ENCODE measurements around the gene TERC.
"Not testable (repeated sequence)": the region's sequence is repeated elsewhere in the genome, so short reads cannot be mapped to it uniquely, and the experiment has no call there.

TERC gene

DNA sequence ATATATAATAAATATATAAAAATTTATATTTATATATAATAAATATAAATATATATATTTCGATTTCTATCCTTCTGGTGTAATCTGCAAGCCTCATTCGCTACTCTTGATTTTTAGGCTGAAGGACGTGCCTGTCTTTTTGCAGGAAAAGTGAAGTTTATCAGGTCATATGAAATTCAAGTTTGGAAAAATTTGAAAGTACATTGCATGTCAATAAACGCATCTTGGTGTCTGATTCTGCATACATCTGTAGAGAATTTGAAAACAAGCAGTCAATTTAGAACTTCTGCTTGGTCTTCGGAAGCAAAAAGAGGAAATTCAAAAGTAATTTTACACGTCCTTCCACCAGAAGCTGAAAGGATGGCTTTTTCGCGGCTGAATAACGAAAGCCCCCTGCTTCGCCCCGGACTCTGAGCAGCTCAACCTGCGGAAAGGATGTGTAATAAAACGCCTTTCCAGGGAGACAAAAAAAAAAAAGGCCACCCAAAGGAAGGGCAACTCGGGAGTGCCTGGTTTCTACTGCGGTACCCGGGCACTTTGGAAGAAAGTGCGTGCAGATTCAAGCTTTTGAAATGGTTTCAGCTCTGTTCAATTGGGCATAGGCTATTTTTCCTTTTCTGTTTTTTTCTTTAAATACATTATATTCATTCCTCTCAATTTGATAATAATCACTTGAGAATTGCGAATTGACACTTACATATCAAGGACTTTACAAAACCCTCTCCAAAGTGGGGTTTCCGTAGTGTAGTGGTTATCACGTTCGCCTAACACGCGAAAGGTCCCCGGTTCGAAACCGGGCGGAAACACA is 6.8 kb upstream of the TERC start:
- peak; percentile 90 for DNase-seq

- peak; percentile 52 for DNase-seq
Observed at GRCh38 chr3:169769287-169770181, 4.7 kb upstream of the TERC start, which contains the start of gene ACTRT3. Gene ACTRT3, minus strand, starts transcription at chr3:169769561. Its CDS starts 41 bp downstream, at chr3:169769520.

DNA sequence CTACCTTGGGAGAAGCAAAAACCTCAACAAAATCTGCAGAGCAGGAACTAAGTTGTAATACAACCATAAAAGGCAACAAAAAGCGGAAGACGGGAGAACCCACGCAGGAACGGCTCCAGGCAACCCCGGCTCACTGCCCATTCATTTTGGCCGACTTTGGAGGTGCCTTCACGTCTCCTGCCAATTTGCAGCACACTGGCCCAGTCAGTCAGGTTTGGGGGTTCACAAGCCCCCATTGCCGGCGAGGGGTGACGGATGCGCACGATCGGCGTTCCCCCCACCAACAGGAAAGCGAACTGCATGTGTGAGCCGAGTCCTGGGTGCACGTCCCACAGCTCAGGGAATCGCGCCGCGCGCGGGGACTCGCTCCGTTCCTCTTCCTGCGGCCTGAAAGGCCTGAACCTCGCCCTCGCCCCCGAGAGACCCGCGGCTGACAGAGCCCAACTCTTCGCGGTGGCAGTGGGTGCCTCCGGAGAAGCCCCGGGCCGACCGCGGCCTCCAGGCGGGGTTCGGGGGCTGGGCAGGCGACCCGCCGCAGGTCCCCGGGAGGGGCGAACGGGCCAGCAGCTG is 463 bp downstream of the TERC start:
- DNase-seq = peak; percentile 62

GRCh38 chr3:169760479-169760878 is 4.4 kb downstream of the TERC start:
- DNase-seq = no peak

DNA sequence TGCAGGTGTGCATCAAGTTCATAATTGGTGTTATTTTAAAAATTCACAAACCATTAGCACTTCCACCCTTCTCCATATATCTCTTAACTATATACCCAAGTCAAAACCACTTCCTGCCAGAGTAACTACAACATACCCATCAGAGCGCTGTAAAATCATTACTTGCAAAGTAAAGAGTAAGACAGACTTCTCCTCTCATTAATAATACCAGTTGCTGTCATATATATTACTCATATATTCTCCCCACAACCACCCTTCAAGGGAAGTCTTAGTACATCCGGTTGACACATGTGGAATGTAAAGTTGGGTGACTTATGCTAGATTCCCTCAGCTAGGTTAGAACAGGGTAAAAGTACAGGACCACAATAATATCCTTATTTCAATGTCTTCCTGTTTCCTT is 5.6 kb downstream of the TERC start:
- no peak for DNase-seq

DNA sequence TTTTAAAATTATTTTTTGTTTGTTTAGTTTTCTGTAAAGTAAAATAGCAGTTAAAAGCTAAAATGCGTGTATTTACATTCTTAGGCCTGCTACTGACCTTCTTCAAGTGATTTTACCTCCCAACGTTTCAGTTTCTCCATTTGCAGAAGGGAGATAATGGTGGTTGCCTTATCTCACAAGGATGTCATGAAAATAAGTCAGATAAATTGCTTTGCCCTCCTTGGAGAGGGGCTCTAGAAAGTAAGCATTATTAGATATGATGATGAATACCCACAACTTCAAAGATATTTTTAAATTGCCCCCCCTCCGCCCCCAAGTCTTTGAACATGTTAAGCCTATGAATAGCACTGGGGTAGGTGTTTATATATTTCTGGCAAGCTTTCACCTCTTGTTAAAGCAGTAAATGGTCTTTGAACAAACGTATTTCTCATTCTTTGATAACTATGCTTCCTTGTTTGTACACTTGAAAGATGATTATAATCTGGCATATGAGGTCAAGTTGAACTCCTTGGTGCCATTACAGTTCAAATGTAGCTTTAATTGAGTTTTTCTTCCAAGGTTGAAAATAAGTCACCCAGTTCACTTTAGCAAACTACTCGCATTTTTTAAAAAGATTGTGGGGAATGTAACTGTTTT is 6.4 kb downstream of the TERC start:
- no peak for DNase-seq

- DNase-seq = no peak
Observed at GRCh38 chr3:169755488-169755887, 9.4 kb downstream of the TERC start.

DNA sequence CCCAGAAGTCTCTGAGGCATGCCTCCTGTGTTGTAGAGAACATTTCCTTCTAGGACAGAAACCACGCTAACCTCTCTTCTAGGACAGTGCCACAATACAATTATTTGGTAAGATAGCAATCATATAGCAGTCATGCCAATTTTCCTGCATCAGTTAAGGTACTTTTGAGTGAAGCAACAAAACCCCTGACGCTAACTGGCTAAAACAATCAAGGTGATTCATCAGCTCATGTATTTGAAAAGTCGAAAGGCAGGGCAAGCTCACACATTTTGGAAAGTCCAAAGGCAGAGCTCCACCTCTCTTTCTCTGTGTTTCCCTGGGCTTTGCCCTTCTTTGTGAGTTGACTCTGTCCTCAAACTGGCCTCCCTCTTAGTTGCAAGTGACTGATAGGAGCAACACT is 10.1 kb downstream of the TERC start:
- DNase-seq = no peak

DNA sequence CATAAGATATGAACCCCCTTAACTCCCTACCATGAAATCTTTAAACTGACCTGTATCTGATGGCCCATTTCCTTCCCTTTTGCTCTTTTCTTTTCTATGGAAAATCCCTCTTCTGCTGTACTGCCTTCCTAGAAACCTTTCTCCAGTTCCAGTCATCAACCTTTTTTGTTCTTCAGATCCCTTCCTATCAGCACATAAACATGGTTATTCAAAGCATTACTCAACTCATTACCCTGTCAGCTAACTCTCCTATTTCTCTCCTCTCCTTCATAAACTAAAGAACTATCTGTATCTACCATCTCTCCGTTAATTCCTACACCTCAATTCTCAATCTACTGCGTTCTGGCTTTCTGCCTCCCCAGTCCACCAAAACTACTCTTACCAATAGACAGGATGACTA is 13.0 kb downstream of the TERC start:
- no peak for DNase-seq

DNA sequence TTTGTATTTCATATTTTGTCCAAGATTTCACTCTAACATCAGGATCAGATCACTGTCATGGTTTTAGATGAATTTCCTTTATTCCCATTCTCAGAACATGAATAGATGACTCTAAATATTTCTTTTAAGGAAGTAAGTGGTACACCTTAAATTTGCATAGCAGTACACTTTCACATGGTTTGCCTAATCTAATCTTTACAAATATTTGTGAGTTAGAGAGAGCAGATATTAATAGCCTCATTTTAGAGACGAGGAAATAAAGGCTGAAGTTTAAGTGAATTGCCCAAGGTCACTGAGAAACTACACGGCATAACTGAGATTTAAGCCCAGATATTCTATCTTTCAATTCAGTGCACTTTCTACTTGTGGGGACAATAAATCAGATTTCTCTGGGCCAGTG is 14.2 kb downstream of the TERC start:
- no peak for DNase-seq

DNA sequence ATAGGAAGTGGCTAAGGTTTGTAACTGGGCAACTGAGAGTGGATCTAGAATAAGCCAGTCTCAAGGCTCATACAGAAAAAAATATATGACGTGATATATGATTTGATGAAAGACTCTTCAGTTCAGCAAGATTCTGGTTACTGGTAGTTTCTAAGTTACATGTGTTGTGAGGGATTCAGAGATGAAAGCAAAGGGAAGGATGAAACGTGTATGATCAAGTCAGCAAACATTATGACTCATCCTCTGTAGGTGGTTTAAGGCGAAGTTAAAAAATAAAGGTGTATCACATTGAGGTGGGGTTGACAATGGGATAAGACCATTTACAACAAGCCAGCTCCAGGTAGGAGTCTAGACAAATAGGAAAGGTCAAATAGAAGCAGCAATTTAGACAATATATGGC is 16.2 kb downstream of the TERC start:
- DNase-seq = no peak

DNA sequence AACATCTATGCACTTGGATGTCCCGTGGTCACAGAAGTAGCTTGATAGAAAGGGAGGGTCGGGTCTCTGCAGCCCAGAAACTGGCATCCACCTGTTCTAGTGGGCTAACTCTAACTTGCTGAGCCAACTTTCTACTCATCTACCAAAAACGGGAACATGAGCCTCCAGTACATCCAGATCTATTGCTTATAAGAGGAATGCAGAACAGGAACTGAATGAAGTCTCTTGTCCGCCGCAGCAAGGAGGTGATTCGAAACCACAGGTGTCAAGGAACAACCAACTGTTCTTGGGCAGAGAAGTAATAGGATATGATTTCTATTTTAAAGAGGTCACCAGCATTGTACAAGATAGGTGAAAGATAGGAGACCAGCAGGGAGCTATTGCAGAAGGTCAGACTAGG is 17.9 kb downstream of the TERC start:
- DNase-seq = no peak

- peak; percentile 27 for DNase-seq
Observed at GRCh38 chr3:169744366-169745054, 20.4 kb downstream of the TERC start.

- DNase-seq = no peak
Observed at GRCh38 chr3:169739067-169739466, 25.8 kb downstream of the TERC start.

GRCh38 chr3:169731857-169732256 is 33.0 kb downstream of the TERC start:
- not testable (repeated sequence) for DNase-seq

GRCh38 chr3:169722724-169723123 is 42.1 kb downstream of the TERC start:
- no peak for DNase-seq

DNA sequence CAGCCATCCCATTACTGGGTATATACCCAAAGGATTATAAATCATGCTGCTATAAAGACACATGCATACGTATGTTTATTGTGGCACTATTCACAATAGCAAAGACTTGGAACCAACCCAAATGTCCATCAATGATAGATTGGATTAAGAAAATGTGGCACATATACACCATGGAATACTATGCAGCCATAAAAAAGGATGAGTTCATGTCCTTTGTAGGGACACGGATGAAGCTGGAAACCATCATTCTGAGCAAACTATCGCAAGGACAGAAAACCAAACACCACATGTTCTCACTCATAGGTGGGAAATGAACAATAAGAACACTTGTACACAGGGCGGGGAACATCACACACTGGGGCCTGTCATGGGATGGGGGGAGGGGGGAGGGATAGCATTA is 46.4 kb downstream of the TERC start:
- not testable (repeated sequence) for DNase-seq
